ENCODE results near the gene PISD. TPM values are rescaled to one million over a fixed set of nuclear protein-coding genes. Genes with fewer than 3 reads are reported as not detected.

PISD gene
- total RNA-seq, 1 donor from 2014 or later: 36.2 TPM

GRCh38 chr22:31659246-31659645 is 2.8 kb downstream of the PISD start:
- TF ChIP-seq, protein P1, sequence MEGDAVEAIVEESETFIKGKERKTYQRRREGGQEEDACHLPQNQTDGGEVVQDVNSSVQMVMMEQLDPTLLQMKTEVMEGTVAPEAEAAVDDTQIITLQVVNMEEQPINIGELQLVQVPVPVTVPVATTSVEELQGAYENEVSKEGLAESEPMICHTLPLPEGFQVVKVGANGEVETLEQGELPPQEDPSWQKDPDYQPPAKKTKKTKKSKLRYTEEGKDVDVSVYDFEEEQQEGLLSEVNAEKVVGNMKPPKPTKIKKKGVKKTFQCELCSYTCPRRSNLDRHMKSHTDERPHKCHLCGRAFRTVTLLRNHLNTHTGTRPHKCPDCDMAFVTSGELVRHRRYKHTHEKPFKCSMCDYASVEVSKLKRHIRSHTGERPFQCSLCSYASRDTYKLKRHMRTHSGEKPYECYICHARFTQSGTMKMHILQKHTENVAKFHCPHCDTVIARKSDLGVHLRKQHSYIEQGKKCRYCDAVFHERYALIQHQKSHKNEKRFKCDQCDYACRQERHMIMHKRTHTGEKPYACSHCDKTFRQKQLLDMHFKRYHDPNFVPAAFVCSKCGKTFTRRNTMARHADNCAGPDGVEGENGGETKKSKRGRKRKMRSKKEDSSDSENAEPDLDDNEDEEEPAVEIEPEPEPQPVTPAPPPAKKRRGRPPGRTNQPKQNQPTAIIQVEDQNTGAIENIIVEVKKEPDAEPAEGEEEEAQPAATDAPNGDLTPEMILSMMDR (IDR thresholded peaks at IDR 0.05): no peak
- Mint-ChIP-seq H3K4me1 (ENCODE audit: unreplicated experiment) (peaks cover 21% of the 10 kb centered on the region), H3K27ac (ENCODE audit: unreplicated experiment) (no peak overlapping the region), H3K9me3 (ENCODE audit: unreplicated experiment) (no peaks in the 10 kb centered on the region), H3K4me3 (ENCODE audit: unreplicated experiment) (no peak overlapping the region), H3K27me3 (ENCODE audit: unreplicated experiment) (no peaks in the 10 kb centered on the region), H3K36me3 (ENCODE audit: unreplicated experiment) (no peaks in the 10 kb centered on the region)
- DNase-seq (ENCODE audit: extremely low spot score, unreplicated experiment): no peak

GRCh38 chr22:31654408-31654807 is 7.6 kb downstream of the PISD start:
- no peak for DNase-seq (ENCODE audit: extremely low spot score, unreplicated experiment)
- Mint-ChIP-seq H3K4me1 (ENCODE audit: unreplicated experiment) (peaks cover 10% of the 10 kb centered on the region), H3K27me3 (ENCODE audit: unreplicated experiment) (no peaks in the 10 kb centered on the region), H3K4me3 (ENCODE audit: unreplicated experiment) (no peak overlapping the region), H3K27ac (ENCODE audit: unreplicated experiment) (no peak overlapping the region), H3K9me3 (ENCODE audit: unreplicated experiment) (no peaks in the 10 kb centered on the region), H3K36me3 (ENCODE audit: unreplicated experiment) (peaks cover 4% of the 10 kb centered on the region)
- TF ChIP-seq, protein P1 (IDR thresholded peaks at IDR 0.05): no peak

- Mint-ChIP-seq H3K4me1 (ENCODE audit: unreplicated experiment) (peaks cover 10% of the 10 kb centered on the region), H3K27ac (ENCODE audit: unreplicated experiment) (no peak overlapping the region), H3K9me3 (ENCODE audit: unreplicated experiment) (no peaks in the 10 kb centered on the region), H3K4me3 (ENCODE audit: unreplicated experiment) (no peak overlapping the region), H3K36me3 (ENCODE audit: unreplicated experiment) (peaks cover 4% of the 10 kb centered on the region), H3K27me3 (ENCODE audit: unreplicated experiment) (no peaks in the 10 kb centered on the region)
- TF ChIP-seq, protein P1 (IDR thresholded peaks at IDR 0.05): no peak
- DNase-seq (ENCODE audit: extremely low spot score, unreplicated experiment): no peak
Observed at GRCh38 chr22:31653944-31654343, 8.1 kb downstream of the PISD start.

DNA sequence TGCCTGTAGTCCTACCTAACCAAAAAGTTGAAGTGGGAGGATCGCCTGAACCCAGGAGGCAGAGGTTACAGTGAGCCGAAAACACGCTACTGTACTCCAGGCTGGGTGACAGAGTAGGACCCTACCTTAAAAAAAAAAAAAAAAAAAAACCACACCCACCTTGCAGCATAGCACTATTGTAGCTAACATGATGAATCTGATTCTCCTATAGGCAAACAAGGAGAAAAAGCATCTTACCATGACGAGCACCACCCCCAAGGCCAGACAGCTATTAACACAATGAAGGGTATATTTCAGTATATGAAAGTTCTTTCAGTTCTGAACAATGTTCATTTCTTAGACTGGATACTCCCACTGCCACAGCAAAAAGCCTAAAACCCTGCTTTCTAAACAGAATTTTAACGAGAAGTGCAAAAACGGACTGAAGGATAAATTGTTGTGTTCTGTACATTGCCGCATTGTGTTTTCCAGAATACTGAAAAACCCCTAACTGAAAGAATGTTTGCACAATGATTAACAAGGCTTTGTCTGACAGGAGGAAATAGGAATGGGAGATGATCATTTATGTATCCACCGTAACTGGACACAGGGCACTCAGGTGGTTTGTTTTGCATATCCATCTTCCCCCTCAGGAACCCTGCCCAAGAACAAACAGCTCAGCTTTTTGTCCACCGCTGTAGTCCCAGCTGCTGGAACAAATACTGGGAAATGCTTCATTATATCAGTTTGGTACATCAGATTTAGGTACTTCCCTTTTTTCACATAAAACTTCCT is 8.9 kb downstream of the PISD start:
- TF ChIP-seq, protein P1 (IDR thresholded peaks at IDR 0.05): no peak
- H3K27ac Mint-ChIP-seq (ENCODE audit: unreplicated experiment): no peak overlapping the region
- peaks cover 10% of the 10 kb centered on the region for H3K4me1 Mint-ChIP-seq (ENCODE audit: unreplicated experiment)
- H3K4me3 Mint-ChIP-seq (ENCODE audit: unreplicated experiment): no peak overlapping the region
- peaks cover 4% of the 10 kb centered on the region for H3K36me3 Mint-ChIP-seq (ENCODE audit: unreplicated experiment)
- H3K9me3 Mint-ChIP-seq (ENCODE audit: unreplicated experiment): no peaks in the 10 kb centered on the region
- DNase-seq (ENCODE audit: extremely low spot score, unreplicated experiment): no peak
- H3K27me3 Mint-ChIP-seq (ENCODE audit: unreplicated experiment): no peaks in the 10 kb centered on the region

DNA sequence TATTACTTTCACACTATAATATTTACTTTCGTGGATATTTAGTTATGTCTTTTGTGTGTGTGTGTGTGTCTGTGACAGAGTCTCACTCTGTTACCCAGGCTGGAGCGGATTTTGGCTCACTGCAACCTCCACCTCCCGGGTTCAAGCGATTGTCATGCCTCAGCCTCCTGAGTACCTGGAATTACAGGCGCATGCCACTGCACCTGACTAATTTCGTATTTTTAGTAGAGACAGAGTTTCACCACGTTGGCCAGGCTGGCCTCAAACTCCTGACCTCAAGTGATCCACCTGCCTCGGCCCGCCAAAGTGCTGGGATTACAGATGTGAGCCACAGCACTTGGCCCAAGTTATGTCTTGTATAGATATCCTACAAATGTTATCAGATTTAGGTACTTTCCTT is 9.9 kb downstream of the PISD start:
- no peak overlapping the region for H3K4me3 Mint-ChIP-seq (ENCODE audit: unreplicated experiment)

More for the DNA sequence above, 9.9 kb downstream of the PISD start:
- H3K9me3 Mint-ChIP-seq (ENCODE audit: unreplicated experiment): no peaks in the 10 kb centered on the region
- TF ChIP-seq, protein P1 (IDR thresholded peaks at IDR 0.05): no peak
- no peak for DNase-seq (ENCODE audit: extremely low spot score, unreplicated experiment)
- no peak overlapping the region for H3K27ac Mint-ChIP-seq (ENCODE audit: unreplicated experiment)
- H3K4me1 Mint-ChIP-seq (ENCODE audit: unreplicated experiment): peaks cover 10% of the 10 kb centered on the region
- H3K36me3 Mint-ChIP-seq (ENCODE audit: unreplicated experiment): peaks cover 4% of the 10 kb centered on the region
- no peaks in the 10 kb centered on the region for H3K27me3 Mint-ChIP-seq (ENCODE audit: unreplicated experiment)

Data from osteocyte (in vitro differentiated cells).